AML-193 (cell line): Measurements from ENCODE around the gene PCBP2.
"Not testable (repeated sequence)": the region's sequence is repeated elsewhere in the genome, so short reads cannot be mapped to it uniquely, and the experiment has no call there.

ENCODE experiments used
- DNase-seq, 2 experiments: peaks; one replicate each; lab custom pipeline; 2025; lab: John Stamatoyannopoulos, UW

PCBP2 gene

DNA sequence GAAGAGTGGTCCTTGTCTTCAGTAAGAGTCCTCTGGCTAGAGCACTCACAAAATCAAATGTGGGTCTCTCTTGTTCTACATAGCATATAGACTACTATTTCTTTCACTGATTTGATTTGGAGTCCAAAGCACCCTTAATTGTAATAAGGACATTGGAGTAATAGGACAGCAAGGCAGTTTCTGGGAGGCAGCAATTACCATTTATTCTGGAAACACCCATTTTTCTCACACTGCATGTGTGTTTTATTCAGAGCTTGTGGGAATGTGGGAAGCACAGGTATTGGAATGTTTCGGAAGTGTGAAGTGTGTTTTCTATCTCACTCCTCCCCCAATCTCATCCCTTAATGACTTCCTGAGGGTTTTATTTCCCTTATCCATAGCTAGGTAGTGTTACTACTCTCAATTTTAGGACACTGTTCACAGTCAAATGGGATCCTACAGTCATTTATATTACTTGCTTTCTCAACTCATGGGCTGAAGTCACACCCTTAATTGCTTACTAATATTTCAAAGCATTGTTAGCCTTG lies 20.2 kb downstream of the PCBP2 start:
- DNase-seq, result no peak

DNA sequence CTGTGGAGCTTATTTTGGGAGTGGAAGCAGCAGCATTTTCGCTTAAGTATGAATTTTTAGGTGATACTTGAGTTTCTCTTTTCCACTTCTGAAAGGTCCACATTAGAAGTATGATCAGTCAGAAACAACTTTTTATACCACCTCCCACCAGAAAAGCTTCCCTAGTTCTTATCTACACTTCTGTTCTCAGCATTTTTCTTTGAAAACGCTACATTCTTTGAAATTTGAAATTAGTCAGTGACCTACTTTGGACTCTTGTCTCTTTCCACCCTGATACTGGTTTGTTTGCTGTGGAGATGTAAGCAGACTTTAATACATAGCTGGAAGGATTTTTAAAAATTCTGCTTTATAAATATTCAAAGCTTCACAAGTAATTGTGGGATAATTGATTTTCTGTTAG lies 22.2 kb downstream of the PCBP2 start:
- DNase-seq, result no peak

DNA sequence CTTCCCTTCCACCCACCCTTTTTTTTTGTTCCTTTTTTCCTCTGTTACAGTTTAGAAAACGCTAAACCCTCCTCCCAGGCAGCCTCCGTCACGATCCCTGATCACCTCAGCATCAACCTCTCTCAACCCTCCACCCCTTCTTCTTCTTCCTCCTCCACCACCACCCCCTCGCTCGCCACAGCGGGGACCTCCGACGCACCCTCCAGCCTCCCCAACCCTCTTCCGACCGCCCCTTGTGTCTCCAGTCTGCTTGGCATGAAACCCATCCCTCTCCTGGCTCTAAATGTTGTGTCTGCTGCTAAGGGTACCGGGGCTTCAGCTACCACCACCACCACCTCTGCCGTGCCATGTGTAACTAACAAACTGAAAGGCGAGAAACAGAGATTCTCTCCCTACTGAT lies 22.9 kb downstream of the PCBP2 start:
- DNase-seq, result no peak

DNA sequence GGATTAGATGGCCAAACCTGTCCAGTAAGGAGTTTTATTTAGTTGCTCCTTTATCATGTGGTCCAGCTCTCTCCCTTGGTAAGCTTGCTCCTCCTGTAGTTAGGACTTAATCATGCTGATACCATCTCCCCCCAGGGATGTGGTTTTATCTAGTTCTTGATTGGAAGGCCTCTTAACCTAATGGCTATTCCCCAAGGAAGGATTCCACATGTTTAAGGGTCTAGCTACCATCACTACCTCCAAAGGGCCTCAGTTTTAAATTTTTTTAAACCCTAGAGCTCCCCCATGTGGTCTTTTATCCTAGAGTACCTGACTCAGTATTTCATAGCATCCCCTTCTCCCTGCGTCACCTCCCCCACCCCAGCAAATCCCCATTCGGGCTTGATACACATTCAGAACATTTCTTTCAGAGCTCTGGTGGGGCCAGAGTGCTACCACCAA lies 24.9 kb downstream of the PCBP2 start:
- DNase-seq, result peak; percentile 12 to 25

DNA sequence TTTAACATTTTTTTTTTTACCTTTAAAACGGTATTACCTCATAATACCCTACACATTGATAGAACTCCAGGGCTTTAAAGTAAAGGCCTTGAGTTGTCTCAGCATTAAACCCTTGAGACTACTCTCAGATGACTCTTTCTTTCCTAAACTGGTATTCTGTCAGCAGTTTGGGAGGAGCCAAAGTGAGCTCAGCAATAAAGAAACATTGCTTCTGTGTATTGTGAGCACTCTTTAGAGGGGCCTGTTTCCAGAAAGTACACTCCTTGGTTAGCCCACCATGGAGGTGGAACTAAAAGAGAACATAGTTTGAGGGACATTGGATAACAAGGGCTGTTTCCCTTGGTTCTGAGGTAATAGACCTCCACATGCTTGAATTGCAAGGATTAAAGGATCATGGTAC lies 27.0 kb downstream of the PCBP2 start:
- DNase-seq, result no peak

DNA sequence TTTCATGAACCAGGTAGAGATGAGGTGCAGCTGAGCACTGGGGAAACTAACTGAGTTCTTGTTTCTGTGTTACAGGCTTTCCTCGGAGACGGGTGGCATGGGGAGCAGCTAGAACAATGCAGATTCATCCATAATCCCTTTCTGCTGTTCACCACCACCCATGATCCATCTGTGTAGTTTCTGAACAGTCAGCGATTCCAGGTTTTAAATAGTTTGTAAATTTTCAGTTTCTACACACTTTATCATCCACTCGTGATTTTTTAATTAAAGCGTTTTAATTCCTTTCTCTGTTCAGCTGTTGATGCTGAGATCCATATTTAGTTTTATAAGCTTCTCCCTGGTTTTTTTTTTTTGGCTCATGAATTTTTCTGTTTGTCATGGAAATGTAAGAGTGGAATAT lies 27.4 kb downstream of the PCBP2 start:
- DNase-seq, result no peak

DNA sequence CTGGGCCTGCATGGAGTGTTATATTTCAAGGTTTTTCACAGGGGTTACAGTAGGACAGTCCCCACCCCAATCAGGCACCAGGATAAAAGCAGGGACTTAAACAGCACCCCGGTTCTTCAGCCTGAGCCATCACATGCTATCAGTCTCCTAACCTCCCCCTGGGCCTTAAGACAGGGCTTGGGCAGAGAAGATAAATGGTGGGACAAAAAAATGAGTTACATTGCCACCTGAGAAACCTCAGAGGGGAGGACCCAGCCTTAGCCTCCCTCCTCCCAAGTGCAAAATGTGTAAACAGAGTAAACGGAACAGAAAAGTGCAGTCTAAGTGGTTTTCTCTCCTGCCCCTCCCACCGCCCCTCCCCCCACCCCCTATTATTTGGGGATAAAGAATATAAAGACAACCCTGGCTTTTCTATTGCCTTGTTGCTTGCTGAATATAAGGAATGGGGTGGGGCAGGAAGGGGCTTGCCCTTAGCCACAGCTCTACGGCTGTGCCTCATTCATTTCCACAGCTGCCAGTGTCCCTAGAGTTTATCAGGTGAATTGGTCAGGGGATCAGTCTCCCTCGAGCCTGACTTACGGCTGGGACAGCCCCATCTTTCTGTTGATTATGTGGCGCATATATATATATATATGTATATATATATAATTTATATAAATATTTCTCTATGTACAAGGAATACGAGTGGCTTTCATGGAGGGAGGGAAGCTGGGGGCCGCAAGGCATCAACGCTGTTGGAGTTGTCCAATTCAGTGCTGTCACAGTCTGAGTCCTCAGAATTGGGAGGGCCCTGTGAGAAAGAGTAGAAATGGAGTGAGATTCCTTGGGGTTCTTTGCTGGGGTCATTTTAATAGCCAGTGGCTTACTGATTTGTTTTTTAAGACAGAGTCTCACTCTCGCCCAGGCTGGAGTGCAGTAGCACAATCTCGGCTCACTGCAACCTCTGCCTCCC lies 28.9 kb downstream of the PCBP2 start:
- DNase-seq, result no peak

DNA sequence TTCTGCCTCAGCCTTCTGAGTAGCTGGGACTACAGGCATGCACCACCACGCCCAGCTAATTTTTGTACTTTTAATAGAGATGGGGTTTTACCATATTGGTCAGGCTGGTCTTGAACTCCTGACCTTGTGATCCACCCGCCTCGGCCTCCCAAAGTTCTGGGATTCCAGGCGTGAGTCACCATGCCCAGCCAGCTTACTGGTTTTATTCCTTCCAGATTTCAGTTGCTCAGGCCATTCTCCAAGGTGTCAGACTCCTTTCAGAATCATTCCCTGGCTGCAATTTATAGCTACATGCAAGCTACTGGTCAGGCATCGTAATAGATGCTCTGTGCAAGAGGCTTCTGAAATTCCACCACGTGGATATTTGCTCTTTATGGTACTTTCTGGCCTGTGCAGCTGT lies 29.6 kb downstream of the PCBP2 start:
- DNase-seq, result not testable (repeated sequence)

DNA sequence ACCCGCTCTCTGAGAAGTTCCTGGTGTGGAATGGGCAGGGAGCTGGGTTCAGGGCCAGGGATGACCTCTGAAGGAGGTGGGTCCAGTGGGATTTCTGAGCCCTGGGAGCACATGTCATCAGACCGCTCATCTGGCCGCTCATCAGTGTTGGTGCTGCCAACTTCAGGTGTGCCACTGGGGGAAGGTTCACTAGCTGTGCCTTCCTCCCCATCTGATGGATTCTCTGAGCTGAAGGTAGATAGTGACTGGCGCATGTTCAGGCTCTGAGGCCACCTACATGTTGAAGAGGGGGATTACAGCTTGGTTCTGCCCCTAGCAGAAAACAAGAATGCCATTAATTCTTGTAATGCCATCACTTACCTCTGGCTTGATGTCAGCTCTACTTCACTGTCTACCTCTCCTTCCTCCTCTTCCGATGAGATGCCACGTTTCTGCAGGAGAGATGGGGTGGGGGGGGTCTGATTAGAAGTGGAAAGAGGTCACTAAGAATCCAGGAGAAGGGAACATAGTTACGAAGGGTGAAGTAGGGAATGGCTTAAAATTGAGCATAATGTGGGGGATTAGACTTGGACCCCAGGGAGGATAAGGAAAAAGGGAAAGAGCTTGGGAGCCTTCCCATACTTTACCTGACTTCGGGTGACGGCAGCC lies 30.2 kb downstream of the PCBP2 start:
- no peak for DNase-seq

DNA sequence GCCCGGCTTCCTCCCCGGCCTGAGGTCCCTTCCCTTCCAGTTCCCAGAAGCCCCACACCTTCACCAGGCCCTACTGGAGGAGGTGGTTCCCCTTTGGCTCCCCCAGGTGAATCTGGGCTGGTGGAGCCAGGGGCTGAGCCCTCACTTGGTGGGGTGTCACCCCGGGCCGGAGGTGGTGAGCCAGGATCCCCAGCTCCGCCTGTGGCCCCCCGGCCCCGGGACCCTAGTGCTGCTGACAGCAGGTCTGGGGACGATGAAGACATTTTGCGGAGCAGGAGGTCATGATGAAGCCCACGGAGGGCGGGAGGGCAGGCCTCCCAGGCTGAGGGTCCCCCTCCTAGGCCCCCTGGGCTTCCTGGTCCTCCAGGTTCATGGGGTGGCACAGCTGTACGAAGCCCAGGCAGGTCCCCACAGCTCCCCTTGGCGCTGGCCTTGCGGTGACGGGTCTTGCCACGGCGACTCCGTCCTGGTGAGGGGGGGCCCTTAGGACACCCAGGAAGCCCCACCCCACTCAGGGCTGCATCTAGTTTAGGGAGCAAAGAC lies 30.8 kb downstream of the PCBP2 start:
- DNase-seq, result no peak

DNA sequence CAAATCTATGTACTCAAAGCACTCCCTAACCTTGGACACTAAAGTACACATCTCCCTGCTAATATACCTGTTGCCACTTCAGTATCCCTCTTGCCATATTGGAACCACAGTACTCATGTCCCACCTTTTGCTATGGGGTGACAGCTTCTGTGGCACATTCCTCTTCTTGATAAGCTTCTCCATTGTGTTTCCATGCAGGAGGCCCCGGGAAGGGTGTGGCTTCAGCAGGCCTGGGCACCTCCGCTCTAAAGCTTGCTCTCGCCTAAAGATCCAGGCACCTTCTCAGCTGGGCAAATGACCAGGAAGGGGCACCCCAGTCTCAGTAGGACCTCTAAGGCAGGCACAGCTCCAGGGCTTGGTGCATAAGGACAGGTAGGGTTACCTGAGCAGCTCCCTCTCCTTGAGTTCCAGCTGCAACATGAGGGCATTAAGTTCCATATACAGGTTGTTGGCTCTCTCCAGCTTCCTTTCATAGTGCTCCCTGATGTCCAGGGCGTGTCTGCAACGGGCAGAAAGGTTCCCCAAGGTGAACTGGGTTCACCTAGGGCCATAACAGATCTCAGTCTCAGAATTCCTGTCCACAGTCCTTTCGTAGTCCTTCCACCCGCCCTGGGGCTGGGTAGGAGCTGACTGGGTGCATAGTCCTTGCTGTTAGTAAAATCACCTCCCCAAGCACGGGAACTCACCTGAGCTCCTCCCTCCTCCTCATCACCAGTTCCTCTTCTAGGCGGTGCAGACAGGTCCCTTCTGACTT lies 31.5 kb downstream of the PCBP2 start:
- DNase-seq, result no peak

DNA sequence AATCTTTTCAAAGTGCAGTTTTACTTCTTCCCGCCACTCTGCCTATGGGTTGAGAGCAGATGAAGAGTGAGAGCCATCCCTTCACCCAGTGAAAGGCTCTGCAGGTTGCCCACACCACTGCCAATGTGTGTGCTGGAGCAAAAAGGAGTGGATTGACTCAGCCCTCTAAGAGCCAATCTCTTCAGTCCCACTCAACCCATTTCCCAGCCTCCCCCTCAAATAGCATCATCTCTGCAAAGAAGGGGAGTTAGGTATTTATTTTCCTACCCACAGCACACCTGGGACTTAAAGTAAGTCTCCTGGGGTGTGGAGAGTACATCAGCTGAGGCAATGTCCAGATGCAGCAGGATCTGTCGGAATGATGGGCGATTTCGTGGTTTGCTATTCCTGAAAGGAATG lies 32.1 kb downstream of the PCBP2 start:
- no peak for DNase-seq

DNA sequence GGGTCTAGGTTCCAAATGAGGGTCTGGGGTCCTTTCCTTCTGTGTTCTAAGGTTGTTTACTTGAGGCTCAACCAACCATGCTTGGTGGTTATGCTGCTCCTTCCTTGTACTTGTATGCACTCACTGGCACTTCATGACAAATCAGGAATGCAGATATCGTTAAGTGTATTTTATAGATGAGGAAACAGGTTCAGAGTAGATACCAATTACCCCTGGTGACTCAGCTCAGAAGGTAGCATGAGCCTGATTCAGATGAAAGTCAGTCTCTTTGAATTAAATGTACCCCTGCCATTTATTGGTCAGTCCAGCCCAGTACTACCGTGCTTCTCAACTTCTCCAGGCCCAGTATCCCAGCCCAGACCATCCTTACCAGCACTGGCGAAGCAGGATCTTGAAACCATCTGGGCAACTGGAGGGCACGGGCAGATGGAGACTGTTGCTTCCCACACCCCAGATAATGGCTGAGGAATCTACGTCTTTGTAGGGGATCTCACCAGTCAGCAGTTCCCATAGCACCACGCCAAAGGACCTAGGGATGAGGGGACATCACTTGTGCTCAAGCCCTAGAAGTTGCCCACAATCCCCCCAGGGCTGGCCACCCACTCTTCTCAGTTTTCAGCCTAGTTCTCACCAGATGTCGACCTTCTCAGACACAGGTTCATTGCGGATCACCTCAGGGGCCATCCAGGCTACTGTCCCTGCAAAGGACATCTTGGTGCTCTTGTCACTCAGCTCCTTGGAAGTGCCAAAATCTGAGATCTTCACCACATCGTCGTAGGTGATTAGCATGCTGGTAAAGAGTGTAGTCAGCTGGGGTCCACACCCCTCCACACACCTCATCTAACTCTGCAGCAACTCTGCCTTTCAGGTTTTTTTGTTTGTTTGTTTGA lies 33.0 kb downstream of the PCBP2 start:
- no peak for DNase-seq

DNA sequence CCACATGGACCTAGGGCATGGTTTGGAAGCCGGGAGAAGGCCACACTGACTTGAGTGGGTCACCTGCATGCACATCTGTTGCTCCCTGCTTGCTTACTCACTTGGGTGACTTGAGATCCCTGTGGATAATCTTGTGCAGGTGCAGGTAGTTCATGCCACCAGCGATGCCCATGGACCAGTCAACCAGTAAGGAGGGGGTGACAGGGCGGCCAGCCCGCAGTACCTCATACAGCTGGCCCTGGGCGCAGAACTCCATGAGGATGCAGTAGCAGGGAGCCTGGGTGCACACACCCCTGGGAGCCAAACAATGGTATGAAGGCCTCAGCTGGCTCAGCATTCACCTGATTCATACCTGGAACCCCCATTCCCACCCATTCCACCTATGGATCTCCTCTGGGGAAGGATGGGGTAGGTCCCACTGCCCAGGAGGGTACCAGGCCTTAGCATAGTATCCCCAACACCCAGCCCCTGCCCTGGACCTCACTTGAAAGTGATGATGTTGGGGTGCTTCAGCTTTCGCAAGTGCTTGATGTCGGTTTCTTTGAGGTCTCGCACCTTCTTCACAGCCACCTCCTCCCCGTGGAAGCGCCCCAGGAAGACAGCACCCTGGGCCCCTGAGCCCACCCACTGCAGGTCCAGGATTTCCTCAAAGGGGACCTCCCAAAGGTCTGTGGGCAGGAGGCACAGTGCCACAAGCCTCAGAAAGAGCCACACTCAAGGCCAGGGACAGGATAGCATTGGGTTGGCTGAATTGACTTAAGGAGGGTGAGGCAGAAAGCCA lies 34.2 kb downstream of the PCBP2 start:
- no peak for DNase-seq

DNA sequence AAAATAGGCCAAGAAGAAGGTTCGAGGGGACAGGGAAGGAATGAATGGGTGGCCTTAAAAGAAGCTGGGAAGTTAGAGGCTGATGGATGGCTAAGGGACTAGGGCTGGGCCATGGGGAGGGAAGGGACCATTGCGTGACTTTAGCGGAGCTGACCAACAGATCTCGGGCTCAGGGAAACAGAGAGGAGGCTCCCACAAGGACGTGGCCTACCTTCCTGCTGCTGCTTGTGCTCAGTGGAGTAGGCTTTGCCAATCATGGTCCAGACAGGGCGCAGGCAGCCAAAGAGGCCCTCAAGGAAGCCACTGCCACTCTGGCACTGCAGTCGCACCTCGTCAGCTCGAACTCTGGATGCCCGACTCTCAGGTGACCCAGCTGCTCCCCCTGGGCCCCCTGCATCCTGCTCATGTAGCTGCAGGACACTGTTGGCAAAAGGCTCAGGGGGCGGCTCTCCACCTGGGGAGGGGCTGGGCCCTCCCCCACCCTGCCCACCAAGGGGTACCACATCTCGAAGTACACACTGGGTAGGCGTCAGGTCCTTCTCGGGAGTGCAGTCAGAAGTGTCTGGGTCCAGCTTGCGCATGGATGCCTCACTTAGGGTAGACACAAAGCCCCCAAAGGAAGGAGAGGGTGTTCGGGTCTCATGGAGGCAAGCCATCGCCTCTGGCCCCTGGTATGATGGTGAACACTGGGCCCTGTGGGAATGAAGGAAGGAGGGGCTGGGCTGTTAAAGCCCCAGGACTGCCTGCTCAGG lies 35.0 kb downstream of the PCBP2 start:
- no peak for DNase-seq

DNA sequence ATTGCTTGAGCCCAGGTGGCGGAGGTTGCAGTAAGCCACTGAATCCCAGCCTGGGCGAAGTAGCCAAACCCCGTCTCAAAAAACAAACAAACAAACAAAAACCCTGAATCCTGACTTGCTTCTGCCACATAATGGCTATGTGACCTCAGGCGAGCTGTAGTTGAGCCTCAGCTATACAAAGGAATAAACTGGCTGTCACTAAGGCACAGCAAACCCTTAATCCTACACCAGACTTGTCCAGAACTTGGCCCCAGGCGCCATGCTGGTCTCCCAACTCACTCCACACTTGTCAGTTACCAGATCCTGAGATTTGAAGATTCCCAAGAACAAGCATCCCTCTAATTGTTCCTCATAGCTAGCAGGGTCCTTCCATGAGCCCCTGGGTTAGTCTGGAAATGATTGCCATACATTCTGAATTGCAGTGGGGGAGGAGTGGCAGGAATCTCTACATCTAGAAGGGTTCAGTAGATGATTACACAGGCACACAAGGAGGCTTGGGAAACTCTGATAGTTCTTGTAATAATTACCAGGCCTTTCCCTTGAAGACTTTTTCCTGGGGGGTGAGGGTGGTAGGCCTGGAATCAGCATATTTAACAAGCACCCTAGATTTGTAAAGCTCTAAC lies 37.5 kb downstream of the PCBP2 start:
- DNase-seq, result no peak

DNA sequence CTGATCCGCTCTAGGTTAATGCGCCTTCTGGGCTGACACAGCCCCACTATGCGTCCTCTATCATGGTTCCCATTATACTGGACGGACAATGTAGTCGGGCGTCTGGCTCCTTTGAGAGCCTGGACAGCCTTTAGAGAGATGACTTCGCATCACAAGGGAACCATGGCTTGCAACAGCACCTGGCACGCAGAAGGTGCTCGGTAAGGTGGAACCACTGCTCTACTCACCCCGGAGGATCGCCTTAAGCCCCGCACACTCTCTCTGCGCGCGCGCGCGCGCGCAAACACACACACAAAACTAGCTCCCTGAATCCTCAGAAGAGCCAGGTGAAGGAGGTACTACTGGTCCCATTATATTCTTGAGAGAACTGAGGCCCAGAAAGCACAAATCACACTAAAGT lies 40.3 kb downstream of the PCBP2 start:
- no peak for DNase-seq

DNA sequence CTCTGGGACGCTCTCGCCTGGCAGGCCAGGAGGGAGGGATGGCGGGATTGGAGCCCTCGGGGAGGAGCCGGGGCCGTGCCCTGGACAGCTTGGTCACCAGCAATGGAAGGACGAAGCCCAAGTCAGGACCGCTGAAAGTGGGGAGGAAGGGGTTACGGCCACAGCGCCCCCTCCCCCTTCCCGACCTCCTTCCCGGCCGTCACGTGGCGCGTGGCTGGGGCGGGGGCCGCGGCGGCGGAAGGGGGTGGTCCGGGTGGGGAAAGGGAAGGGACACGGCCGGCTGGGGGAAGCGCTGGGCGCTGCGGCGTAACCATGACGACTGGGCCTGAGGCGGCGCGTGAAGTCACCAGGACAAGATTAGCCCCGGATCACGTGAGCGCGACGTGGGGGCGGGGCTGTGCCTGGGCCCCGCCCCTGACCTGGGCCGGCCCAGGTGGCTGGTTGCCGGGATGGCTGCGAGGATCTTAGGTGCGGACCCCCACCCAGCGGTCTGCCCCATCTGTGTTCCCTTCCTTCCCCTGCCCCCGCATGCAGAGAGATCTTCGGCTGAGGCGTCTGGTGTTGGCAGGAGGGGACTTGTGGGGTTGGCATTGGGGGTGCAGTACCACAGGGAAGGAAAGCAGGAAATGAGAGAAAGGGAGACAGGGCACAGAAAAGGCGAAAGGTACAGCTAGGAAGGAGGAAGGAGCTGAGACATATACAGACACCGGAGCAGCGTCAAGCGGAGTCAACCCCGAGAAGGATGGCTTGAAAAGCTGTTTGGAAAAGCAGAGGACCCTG lies 41.1 kb downstream of the PCBP2 start:
- peak; percentile 70 to 73 for DNase-seq
